ENCODE data around the gene CPVL. TPM values are rescaled to one million over a fixed set of nuclear protein-coding genes. Genes with fewer than 3 reads are reported as not detected.

The CPVL gene
- polyA plus RNA-seq, 2 of the 4 experiments (the other 2 are of a cell fraction), result 0.05 TPM; not detected in 1

DNA sequence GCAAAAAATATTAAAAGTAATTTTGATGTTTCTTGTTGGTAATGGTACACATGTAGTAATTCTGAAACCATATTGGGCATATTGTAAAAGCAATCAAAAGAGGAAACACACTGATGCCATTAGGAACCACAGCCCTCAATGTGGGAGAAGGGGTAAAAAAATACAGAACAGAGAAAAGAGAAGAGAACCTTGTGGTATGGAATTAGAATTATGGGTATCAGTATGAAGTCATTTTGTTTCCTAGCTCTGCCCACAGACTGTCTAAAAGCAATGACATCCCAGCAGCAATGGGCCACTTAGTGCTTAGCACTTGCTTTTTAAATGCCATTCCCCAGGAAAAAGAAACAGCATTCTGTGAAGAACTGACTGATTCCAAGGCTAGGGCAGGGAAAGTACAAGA, 61.5 kb downstream of the CPVL start:
- no peak for FAIRE-seq
- POLR2A ChIA-PET, result no interaction called here
- DNase-seq (ENCODE audit: low read depth in 1 of 2, low spot score in 1 of 2), result no peak
- H3K4me2 ChIP-seq, result no peak overlapping the region
- ATAC-seq, result no peak
- H3K4me1 ChIP-seq, result no peaks in the 10 kb centered on the region
- no peak overlapping the region for H3K27ac ChIP-seq
- no peak overlapping the region for H3K4me3 ChIP-seq
- TF ChIP-seq, protein P1, sequence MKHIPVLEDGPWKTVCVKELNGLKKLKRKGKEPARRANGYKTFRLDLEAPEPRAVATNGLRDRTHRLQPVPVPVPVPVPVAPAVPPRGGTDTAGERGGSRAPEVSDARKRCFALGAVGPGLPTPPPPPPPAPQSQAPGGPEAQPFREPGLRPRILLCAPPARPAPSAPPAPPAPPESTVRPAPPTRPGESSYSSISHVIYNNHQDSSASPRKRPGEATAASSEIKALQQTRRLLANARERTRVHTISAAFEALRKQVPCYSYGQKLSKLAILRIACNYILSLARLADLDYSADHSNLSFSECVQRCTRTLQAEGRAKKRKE (CRISPR knock-in tag; IDR thresholded peaks at IDR 0.05; ENCODE audit: low read depth), result no peak
- CTCF ChIA-PET, result no interaction called here
- H3K9me3 ChIP-seq, result no peaks in the 10 kb centered on the region

DNA sequence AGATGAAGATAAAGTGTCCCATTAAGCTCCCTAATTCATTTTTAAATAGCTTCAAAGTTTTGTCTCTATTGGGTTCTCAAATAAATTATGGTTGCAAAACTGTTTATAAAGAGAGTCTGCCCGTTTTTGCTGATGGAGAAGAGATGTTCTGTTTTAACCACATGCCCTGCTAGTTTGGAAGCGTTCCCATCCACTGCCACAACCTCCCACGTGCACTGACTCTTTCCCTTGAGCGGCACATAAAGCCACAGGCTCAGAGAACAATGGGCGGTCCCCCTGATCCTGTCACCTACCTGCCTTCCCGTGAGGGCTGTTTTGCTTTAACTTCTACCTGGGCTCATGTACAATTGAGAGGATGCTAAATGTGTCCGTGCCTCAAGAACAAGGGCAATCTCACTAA, 65.5 kb downstream of the CPVL start:
- FAIRE-seq (no peak), ATAC-seq (no peak), DNase-seq (ENCODE audit: low read depth in 1 of 2, low spot score in 1 of 2) (no peak)
- ChIA-PET POLR2A (no interaction called here), CTCF (interaction anchor here (1.8 to 2.2 kb wide), 2 partner anchors 154 to 157 kb away, joined by 4 to 7 read pairs; no protein-coding TSS in a partner anchor)
- Histone ChIP-seq H3K27ac (no peak overlapping the region), H3K4me3 (no peak overlapping the region), H3K9me3 (no peaks in the 10 kb centered on the region), H3K4me1 (no peaks in the 10 kb centered on the region), H3K4me2 (no peak overlapping the region)
- WGBS (ENCODE audit: missing lambda C conversion rate), result 13% methylated on average over 7 of the region's 7 CpGs
- TF ChIP-seq FOXS1 (CRISPR knock-in tag; IDR thresholded peaks at IDR 0.05), result no peak
- TF ChIP-seq GATA3 (IDR thresholded peaks at IDR 0.05; ENCODE audit: borderline replicate concordance), result no peak
- no peak for TF ChIP-seq JUN (IDR thresholded peaks at IDR 0.05)
- no peak for TF ChIP-seq EP300 (IDR thresholded peaks at IDR 0.05)

DNA sequence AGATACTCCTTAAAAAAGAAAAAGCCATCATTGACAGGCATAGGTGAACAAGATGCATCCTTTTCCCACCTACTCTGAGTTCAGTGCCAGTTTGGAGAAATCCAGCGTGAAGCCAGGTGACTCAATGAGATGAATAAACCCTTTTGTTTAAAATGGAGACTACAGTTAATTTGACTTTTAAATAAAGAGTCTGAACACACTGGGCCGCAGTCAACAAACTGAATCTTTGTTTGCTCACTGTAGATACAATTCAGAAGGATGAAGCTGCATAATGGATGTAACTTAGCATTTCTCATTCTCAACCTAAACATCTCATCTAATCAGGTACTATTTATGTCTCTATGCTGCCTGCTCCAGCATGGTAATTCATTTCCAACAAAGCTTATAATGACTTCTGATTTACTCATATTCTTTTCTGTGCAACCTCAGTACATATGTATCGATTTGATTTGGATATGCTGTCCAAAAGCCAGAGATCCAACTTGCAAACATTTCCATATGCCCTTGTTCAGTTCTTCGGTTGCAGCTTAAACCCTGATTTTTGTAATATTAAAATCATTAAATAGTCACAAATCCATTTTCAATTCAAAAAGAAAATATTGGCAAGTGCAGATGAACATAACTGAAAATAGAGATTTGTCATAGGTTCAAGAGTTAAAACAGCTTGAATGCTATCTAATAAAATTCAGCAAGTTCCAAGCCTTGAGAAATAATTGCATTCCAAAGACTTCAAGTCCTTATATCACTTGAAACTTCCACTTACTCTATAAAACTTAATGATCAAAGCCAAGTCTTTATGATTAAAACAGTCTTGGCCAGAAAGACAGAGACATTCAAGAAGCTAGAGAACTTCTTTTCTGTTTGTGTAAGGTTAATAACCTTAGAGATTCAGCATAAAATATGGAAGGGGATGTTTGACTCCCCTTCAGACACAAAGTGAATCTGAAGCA, 67.8 kb downstream of the CPVL start:
- Histone ChIP-seq H3K4me1 (no peaks in the 10 kb centered on the region), H3K9me3 (no peaks in the 10 kb centered on the region), H3K4me2 (no peak overlapping the region), H3K4me3 (no peak overlapping the region), H3K27ac (no peak overlapping the region)
- TF ChIP-seq, protein P2, sequence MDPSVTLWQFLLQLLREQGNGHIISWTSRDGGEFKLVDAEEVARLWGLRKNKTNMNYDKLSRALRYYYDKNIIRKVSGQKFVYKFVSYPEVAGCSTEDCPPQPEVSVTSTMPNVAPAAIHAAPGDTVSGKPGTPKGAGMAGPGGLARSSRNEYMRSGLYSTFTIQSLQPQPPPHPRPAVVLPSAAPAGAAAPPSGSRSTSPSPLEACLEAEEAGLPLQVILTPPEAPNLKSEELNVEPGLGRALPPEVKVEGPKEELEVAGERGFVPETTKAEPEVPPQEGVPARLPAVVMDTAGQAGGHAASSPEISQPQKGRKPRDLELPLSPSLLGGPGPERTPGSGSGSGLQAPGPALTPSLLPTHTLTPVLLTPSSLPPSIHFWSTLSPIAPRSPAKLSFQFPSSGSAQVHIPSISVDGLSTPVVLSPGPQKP (IDR thresholded peaks at IDR 0.05; ENCODE audit: low read depth, low read length), result no peak
- TF ChIP-seq ZC3H11A (IDR thresholded peaks at IDR 0.05) (no peak), FOXS1 (CRISPR knock-in tag; IDR thresholded peaks at IDR 0.05) (no peak), ZFP36 (IDR thresholded peaks at IDR 0.05; ENCODE audit: borderline replicate concordance, partially characterized antibody) (no peak), CEBPB (IDR thresholded peaks at IDR 0.05) (no peak), MAFK (IDR thresholded peaks at IDR 0.05; ENCODE audit: partially characterized antibody) (no peak), RAD21 (conservative IDR thresholded peaks at IDR 0.05 in 1 of 2, IDR thresholded peaks at IDR 0.05 in 1 of 2) (no peak), GATA3 (IDR thresholded peaks at IDR 0.05; ENCODE audit: borderline replicate concordance) (no peak), KDM5A (IDR thresholded peaks at IDR 0.05) (no peak), CHD4 (IDR thresholded peaks at IDR 0.05; ENCODE audit: borderline replicate concordance) (no peak), EP300 (IDR thresholded peaks at IDR 0.05) (no peak)
- TF ChIP-seq, protein P3, sequence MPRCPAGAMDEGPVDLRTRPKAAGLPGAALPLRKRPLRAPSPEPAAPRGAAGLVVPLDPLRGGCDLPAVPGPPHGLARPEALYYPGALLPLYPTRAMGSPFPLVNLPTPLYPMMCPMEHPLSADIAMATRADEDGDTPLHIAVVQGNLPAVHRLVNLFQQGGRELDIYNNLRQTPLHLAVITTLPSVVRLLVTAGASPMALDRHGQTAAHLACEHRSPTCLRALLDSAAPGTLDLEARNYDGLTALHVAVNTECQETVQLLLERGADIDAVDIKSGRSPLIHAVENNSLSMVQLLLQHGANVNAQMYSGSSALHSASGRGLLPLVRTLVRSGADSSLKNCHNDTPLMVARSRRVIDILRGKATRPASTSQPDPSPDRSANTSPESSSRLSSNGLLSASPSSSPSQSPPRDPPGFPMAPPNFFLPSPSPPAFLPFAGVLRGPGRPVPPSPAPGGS (IDR thresholded peaks at IDR 0.05), result no peak
- TF ChIP-seq, protein P4, sequence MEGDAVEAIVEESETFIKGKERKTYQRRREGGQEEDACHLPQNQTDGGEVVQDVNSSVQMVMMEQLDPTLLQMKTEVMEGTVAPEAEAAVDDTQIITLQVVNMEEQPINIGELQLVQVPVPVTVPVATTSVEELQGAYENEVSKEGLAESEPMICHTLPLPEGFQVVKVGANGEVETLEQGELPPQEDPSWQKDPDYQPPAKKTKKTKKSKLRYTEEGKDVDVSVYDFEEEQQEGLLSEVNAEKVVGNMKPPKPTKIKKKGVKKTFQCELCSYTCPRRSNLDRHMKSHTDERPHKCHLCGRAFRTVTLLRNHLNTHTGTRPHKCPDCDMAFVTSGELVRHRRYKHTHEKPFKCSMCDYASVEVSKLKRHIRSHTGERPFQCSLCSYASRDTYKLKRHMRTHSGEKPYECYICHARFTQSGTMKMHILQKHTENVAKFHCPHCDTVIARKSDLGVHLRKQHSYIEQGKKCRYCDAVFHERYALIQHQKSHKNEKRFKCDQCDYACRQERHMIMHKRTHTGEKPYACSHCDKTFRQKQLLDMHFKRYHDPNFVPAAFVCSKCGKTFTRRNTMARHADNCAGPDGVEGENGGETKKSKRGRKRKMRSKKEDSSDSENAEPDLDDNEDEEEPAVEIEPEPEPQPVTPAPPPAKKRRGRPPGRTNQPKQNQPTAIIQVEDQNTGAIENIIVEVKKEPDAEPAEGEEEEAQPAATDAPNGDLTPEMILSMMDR (IDR thresholded peaks at IDR 0.05), result no peak
- TF ChIP-seq, protein P5, sequence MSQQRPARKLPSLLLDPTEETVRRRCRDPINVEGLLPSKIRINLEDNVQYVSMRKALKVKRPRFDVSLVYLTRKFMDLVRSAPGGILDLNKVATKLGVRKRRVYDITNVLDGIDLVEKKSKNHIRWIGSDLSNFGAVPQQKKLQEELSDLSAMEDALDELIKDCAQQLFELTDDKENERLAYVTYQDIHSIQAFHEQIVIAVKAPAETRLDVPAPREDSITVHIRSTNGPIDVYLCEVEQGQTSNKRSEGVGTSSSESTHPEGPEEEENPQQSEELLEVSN (IDR thresholded peaks at IDR 0.05; ENCODE audit: borderline replicate concordance, low read depth), result no peak
- TF ChIP-seq, protein P1 (CRISPR knock-in tag; IDR thresholded peaks at IDR 0.05; ENCODE audit: low read depth), result no peak
- no peak for ATAC-seq
- ChIA-PET POLR2A (no interaction called here), CTCF (interaction anchor here (2.1 kb wide), 1 partner anchor 28 kb away, joined by 8 read pairs; no protein-coding TSS in a partner anchor)
- no peak for FAIRE-seq
- 6% methylated on average over 4 of the region's 4 CpGs for WGBS (ENCODE audit: missing lambda C conversion rate)
- no peak for DNase-seq (ENCODE audit: low read depth in 1 of 2, low spot score in 1 of 2)

Measured in A549 (cell line).